GM18907 (cell line): ENCODE results near the gene LRRC34.

ENCODE experiments used
- ATAC-seq: cut with Tn5 transposase; IDR thresholded peaks from one replicate; pipeline ENCODE4 v1.9.1; 2021; ENCODE audit warnings: mild to moderate bottlenecking, moderate library complexity; ENCODE audit not compliant: unreplicated experiment

Gene LRRC34

GRCh38 chr3:169769287-169770181 is 43.2 kb downstream of the LRRC34 start, which contains the start of gene ACTRT3:
Gene ACTRT3 (minus strand): TSS chr3:169769561. CDS start chr3:169769520, 41 bp downstream.
- ATAC-seq, result peak; percentile 29

- peak; percentile 86 for ATAC-seq
Observed at GRCh38 chr3:169764882-169765612, 47.7 kb downstream of the LRRC34 start, which contains the start of gene TERC. Gene TERC (minus strand): TSS chr3:169765060.

GRCh38 chr3:169764312-169764881 is 48.3 kb downstream of the LRRC34 start:
- peak; percentile 36 for ATAC-seq

GRCh38 chr3:169760479-169760878 is 52.2 kb downstream of the LRRC34 start:
- ATAC-seq, result no peak

GRCh38 chr3:169759256-169759655 is 53.4 kb downstream of the LRRC34 start:
- ATAC-seq, result peak; percentile 79

GRCh38 chr3:169758359-169758994 is 54.2 kb downstream of the LRRC34 start:
- ATAC-seq, result no peak

- ATAC-seq, result no peak
Observed at GRCh38 chr3:169755488-169755887, 57.2 kb downstream of the LRRC34 start.

- ATAC-seq, result no peak
Observed at GRCh38 chr3:169754711-169755110, 58.0 kb downstream of the LRRC34 start.

- no peak for ATAC-seq
Observed at GRCh38 chr3:169751875-169752274, 60.8 kb downstream of the LRRC34 start.

GRCh38 chr3:169750665-169751064 is 62.0 kb downstream of the LRRC34 start:
- ATAC-seq, result no peak

- ATAC-seq, result no peak
Observed at GRCh38 chr3:169748670-169749069, 64.0 kb downstream of the LRRC34 start.

GRCh38 chr3:169746924-169747323 is 65.8 kb downstream of the LRRC34 start:
- ATAC-seq, result no peak

GRCh38 chr3:169744366-169745054 is 68.2 kb downstream of the LRRC34 start:
- ATAC-seq, result no peak
